ENCODE data around the gene GAGE12F. TPM values are rescaled to one million over a fixed set of nuclear protein-coding genes. Genes with fewer than 3 reads are reported as not detected.
"Not testable (repeated sequence)": the region's sequence is repeated elsewhere in the genome, so short reads cannot be mapped to it uniquely, and the experiment has no call there.

GAGE12F gene, protein sequence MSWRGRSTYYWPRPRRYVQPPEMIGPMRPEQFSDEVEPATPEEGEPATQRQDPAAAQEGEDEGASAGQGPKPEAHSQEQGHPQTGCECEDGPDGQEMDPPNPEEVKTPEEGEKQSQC
- total RNA-seq = not detected in 3 replicates

DNA sequence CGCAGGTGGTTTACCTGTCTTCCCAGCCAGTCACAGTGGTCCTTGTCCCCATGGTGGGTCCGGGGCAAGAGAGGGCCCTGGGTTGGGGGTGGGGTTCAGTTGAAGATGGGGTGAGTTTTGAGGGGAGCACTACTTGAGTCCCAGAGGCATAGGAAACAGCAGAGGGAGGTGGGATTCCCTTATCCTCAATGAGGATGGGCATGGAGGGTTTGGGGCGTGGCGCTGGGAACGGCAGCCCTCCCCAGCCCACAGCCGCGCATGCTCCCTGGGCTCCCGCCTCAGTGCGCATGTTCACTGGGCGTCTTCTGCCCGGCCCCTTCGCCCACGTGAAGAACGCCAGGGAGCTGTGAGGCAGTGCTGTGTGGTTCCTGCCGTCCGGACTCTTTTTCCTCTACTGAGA, at the start of gene GAGE12F:
Gene GAGE12F (plus strand): TSS at position 301 of the 400 bp plus-strand sequence. CDS start 1,155 bp downstream, outside the sequence.
- not testable (repeated sequence) for DNase-seq (ENCODE audit: low spot score in 2 of 2, unreplicated experiment in 2 of 2); H3K36me3 Mint-ChIP-seq; H3K4me1 Mint-ChIP-seq; H3K27me3 Mint-ChIP-seq (ENCODE audit: low read depth); H3K4me3 Mint-ChIP-seq; H3K27ac Mint-ChIP-seq; H3K9me3 Mint-ChIP-seq

DNA sequence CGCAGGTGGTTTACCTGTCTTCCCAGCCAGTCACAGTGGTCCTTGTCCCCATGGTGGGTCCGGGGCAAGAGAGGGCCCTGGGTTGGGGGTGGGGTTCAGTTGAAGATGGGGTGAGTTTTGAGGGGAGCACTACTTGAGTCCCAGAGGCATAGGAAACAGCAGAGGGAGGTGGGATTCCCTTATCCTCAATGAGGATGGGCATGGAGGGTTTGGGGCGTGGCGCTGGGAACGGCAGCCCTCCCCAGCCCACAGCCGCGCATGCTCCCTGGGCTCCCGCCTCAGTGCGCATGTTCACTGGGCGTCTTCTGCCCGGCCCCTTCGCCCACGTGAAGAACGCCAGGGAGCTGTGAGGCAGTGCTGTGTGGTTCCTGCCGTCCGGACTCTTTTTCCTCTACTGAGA, 28.8 kb upstream of the GAGE12F start, which contains the start of gene GAGE12C:
Gene GAGE12C (plus strand): TSS at position 301 of the 400 bp plus-strand sequence. CDS start 1,155 bp downstream, outside the sequence.
- H3K4me1 Mint-ChIP-seq; H3K4me3 Mint-ChIP-seq; H3K27me3 Mint-ChIP-seq (ENCODE audit: low read depth); DNase-seq (ENCODE audit: low spot score in 2 of 2, unreplicated experiment in 2 of 2); H3K36me3 Mint-ChIP-seq; H3K9me3 Mint-ChIP-seq; H3K27ac Mint-ChIP-seq: not testable (repeated sequence)

DNA sequence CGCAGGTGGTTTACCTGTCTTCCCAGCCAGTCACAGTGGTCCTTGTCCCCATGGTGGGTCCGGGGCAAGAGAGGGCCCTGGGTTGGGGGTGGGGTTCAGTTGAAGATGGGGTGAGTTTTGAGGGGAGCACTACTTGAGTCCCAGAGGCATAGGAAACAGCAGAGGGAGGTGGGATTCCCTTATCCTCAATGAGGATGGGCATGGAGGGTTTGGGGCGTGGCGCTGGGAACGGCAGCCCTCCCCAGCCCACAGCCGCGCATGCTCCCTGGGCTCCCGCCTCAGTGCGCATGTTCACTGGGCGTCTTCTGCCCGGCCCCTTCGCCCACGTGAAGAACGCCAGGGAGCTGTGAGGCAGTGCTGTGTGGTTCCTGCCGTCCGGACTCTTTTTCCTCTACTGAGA, 19.2 kb upstream of the GAGE12F start, which contains the start of gene GAGE12D:
Gene GAGE12D (plus strand): TSS at position 301 of the 400 bp plus-strand sequence. CDS start 1,155 bp downstream, outside the sequence.
- H3K9me3 Mint-ChIP-seq; H3K27me3 Mint-ChIP-seq (ENCODE audit: low read depth); H3K4me1 Mint-ChIP-seq; H3K27ac Mint-ChIP-seq; DNase-seq (ENCODE audit: low spot score in 2 of 2, unreplicated experiment in 2 of 2); H3K4me3 Mint-ChIP-seq; H3K36me3 Mint-ChIP-seq: not testable (repeated sequence)

DNA sequence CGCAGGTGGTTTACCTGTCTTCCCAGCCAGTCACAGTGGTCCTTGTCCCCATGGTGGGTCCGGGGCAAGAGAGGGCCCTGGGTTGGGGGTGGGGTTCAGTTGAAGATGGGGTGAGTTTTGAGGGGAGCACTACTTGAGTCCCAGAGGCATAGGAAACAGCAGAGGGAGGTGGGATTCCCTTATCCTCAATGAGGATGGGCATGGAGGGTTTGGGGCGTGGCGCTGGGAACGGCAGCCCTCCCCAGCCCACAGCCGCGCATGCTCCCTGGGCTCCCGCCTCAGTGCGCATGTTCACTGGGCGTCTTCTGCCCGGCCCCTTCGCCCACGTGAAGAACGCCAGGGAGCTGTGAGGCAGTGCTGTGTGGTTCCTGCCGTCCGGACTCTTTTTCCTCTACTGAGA, 9.7 kb upstream of the GAGE12F start, which contains the start of gene GAGE12E:
Gene GAGE12E (plus strand): TSS at position 301 of the 400 bp plus-strand sequence. CDS start 1,155 bp downstream, outside the sequence.
- H3K36me3 Mint-ChIP-seq; H3K9me3 Mint-ChIP-seq; H3K4me1 Mint-ChIP-seq; H3K27me3 Mint-ChIP-seq (ENCODE audit: low read depth); DNase-seq (ENCODE audit: low spot score in 2 of 2, unreplicated experiment in 2 of 2); H3K4me3 Mint-ChIP-seq; H3K27ac Mint-ChIP-seq: not testable (repeated sequence)

DNA sequence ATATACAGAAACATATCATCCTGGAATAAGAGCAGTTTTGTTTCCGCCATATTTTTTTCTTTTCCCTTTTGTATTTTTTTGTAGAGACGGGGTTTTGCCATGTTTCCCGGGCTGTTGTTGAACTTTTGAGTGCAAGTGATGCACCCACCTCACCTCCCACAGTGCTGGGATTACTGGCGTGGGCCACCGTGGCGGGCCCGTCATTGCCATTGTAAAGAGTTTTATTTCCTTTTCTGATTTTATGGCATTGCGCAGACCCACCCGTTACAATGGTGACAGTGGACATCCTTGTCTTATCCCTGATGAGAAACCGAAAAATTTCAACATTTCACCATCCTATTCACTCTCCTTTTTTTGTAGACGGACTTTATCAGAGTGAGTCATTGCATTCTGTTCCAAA, 8.1 kb downstream of the GAGE12F start:
- not testable (repeated sequence) for H3K9me3 Mint-ChIP-seq; H3K4me1 Mint-ChIP-seq; H3K27ac Mint-ChIP-seq; H3K27me3 Mint-ChIP-seq (ENCODE audit: low read depth); H3K36me3 Mint-ChIP-seq; DNase-seq (ENCODE audit: low spot score in 2 of 2, unreplicated experiment in 2 of 2); H3K4me3 Mint-ChIP-seq

DNA sequence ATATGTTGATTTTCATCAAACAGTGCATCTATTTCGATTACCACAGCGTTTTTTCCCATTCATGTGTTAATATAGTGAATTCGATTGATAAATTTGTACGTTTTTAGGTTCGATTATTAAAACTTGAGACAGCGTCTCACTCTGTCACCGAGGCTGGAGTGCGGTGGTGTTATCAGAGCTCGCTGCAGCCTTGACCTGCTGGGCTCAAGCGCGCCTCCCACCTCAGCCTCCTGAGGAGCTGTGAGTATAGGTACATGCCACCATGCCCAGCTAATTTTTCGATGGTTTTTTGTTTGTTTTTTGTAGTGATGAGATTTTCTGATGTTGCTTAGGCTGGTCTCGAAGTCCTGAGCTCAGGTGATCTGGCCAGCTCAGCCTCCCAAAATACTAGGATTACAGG, 8.5 kb downstream of the GAGE12F start:
- not testable (repeated sequence) for H3K36me3 Mint-ChIP-seq; DNase-seq (ENCODE audit: low spot score in 2 of 2, unreplicated experiment in 2 of 2); H3K9me3 Mint-ChIP-seq; H3K27ac Mint-ChIP-seq; H3K4me3 Mint-ChIP-seq; H3K4me1 Mint-ChIP-seq; H3K27me3 Mint-ChIP-seq (ENCODE audit: low read depth)

- not testable (repeated sequence) for H3K27me3 Mint-ChIP-seq (ENCODE audit: low read depth); H3K4me3 Mint-ChIP-seq; H3K27ac Mint-ChIP-seq; H3K9me3 Mint-ChIP-seq; H3K36me3 Mint-ChIP-seq; DNase-seq (ENCODE audit: low spot score in 2 of 2, unreplicated experiment in 2 of 2); H3K4me1 Mint-ChIP-seq
These were observed 9.5 kb downstream of the GAGE12F start, which contains the start of gene GAGE12G for GRCh38 chrX:49570100-49570499. GAGE12G (plus strand) TSS chrX:49570400; CDS start chrX:49571555, 1,155 bp downstream.

DNA sequence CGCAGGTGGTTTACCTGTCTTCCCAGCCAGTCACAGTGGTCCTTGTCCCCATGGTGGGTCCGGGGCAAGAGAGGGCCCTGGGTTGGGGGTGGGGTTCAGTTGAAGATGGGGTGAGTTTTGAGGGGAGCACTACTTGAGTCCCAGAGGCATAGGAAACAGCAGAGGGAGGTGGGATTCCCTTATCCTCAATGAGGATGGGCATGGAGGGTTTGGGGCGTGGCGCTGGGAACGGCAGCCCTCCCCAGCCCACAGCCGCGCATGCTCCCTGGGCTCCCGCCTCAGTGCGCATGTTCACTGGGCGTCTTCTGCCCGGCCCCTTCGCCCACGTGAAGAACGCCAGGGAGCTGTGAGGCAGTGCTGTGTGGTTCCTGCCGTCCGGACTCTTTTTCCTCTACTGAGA, 19.0 kb downstream of the GAGE12F start, which contains the start of gene GAGE12H:
Gene GAGE12H (plus strand): TSS at position 301 of the 400 bp plus-strand sequence. CDS start 1,155 bp downstream, outside the sequence.
- not testable (repeated sequence) for H3K36me3 Mint-ChIP-seq; H3K27ac Mint-ChIP-seq; H3K27me3 Mint-ChIP-seq (ENCODE audit: low read depth); H3K4me1 Mint-ChIP-seq; DNase-seq (ENCODE audit: low spot score in 2 of 2, unreplicated experiment in 2 of 2); H3K4me3 Mint-ChIP-seq; H3K9me3 Mint-ChIP-seq

DNA sequence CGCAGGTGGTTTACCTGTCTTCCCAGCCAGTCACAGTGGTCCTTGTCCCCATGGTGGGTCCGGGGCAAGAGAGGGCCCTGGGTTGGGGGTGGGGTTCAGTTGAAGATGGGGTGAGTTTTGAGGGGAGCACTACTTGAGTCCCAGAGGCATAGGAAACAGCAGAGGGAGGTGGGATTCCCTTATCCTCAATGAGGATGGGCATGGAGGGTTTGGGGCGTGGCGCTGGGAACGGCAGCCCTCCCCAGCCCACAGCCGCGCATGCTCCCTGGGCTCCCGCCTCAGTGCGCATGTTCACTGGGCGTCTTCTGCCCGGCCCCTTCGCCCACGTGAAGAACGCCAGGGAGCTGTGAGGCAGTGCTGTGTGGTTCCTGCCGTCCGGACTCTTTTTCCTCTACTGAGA, 28.6 kb downstream of the GAGE12F start, which contains the start of gene GAGE2A:
Gene GAGE2A (plus strand): TSS at position 301 of the 400 bp plus-strand sequence. CDS start 1,155 bp downstream, outside the sequence.
- H3K36me3 Mint-ChIP-seq; H3K27ac Mint-ChIP-seq; H3K4me1 Mint-ChIP-seq; DNase-seq (ENCODE audit: low spot score in 2 of 2, unreplicated experiment in 2 of 2); H3K9me3 Mint-ChIP-seq; H3K4me3 Mint-ChIP-seq; H3K27me3 Mint-ChIP-seq (ENCODE audit: low read depth): not testable (repeated sequence)

DNA sequence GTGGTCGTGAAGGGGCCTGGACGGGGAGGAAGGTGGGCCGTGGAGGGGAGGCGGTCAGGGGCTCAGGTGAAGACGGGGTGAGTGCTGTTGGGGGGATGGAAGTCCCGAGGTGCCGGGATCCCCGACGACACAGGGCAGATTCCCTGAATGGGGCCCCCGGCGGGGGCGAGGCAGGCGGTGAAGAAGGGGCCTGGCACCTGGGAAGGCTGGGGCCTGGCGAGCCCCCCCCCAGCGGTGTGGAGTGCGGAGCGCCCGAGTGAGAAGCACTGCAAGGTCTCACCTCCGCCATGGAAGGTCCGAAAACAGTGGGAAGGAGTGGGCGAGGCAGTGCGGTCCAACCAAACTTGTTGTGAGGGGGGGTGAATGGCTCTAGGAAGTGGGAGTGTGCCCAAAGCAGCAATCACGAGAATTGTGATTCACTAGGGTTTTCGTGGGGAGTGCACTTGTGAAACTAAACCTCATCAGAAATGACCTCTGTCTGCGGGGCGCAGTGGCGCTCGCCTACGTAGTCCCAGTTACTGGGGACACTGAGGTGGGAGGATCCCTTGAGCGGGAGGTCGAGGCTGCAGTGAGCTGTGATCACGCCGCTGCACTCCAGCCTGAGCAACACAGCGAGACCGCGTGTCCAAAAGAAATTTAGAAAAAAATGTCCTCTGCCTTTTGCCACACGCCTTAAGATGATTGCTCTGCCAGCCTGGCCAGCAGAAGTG, 29.3 kb downstream of the GAGE12F start:
- not testable (repeated sequence) for H3K36me3 Mint-ChIP-seq; H3K27ac Mint-ChIP-seq; H3K4me3 Mint-ChIP-seq; H3K9me3 Mint-ChIP-seq; H3K27me3 Mint-ChIP-seq (ENCODE audit: low read depth); H3K4me1 Mint-ChIP-seq
- DNase-seq (ENCODE audit: low spot score in 2 of 2, unreplicated experiment in 2 of 2) = peak; percentile 50 to 55

DNA sequence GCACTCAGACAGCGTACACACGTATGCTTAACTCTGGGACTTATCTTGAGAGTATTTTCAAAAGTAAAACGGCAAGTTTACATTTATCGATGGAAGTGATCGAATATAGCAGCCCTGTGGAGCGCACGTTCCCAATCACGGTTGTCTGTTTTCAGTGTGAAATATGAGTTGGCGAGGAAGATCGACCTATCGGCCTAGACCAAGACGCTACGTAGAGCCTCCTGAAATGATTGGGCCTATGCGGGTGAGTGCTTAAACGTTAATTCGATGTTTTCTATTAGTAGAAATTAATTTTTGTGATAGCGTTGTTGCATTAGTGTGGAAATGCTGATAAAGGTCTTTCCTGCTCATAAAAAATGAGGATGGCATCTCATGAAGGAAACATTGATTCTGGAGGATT, 29.8 kb downstream of the GAGE12F start:
- not testable (repeated sequence) for H3K27me3 Mint-ChIP-seq (ENCODE audit: low read depth); H3K4me3 Mint-ChIP-seq; H3K27ac Mint-ChIP-seq; H3K36me3 Mint-ChIP-seq; H3K9me3 Mint-ChIP-seq; H3K4me1 Mint-ChIP-seq; DNase-seq (ENCODE audit: low spot score in 2 of 2, unreplicated experiment in 2 of 2)

DNA sequence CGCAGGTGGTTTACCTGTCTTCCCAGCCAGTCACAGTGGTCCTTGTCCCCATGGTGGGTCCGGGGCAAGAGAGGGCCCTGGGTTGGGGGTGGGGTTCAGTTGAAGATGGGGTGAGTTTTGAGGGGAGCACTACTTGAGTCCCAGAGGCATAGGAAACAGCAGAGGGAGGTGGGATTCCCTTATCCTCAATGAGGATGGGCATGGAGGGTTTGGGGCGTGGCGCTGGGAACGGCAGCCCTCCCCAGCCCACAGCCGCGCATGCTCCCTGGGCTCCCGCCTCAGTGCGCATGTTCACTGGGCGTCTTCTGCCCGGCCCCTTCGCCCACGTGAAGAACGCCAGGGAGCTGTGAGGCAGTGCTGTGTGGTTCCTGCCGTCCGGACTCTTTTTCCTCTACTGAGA, 38.1 kb downstream of the GAGE12F start, which contains the start of gene GAGE1:
Gene GAGE1 (plus strand): TSS at position 301 of the 400 bp plus-strand sequence. CDS start 1,155 bp downstream, outside the sequence.
- H3K9me3 Mint-ChIP-seq; H3K27me3 Mint-ChIP-seq (ENCODE audit: low read depth); H3K36me3 Mint-ChIP-seq; DNase-seq (ENCODE audit: low spot score in 2 of 2, unreplicated experiment in 2 of 2); H3K4me1 Mint-ChIP-seq; H3K4me3 Mint-ChIP-seq; H3K27ac Mint-ChIP-seq: not testable (repeated sequence)
